ENCODE data around the gene TPK1. TPM values are rescaled to one million over a fixed set of nuclear protein-coding genes. Genes with fewer than 3 reads are reported as not detected.

TPK1 gene
- total RNA-seq, 1 donor from 2014 or later = 14.5 TPM

DNA sequence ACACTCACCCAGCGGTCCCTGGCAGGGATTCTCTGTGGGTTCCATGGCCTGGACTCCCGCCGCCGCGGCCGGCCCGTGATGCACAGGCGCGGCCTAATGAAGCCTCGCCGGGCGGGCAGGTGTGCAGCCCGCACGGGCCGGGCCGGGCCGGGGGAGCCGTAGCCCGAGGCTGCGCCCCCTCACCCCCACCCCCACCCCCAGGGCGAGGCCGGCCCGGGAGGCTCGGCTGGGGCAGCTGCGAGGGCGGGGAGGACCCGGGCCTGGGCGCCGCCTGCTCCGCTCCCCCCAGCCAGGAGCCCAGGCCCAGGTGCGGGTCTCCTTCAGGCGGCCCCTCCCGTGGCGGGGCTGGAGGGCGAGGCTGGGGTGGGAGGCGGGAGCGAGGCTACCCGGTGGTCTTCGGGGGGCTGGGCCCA is 432.2 kb downstream of the TPK1 start, which contains the start of gene NOBOX:
NOBOX (minus strand) TSS at position 45 of the 413 bp plus-strand sequence.
- Histone ChIP-seq H3K9me3 (ENCODE audit: low read depth) (no peaks in the 10 kb centered on the region), H3F3A (ENCODE audit: low read depth) (no peaks in the 10 kb centered on the region), H3K4me3 (no peak within 1 kb of the TSS), H3K9ac (no peak within 1 kb of the TSS), H3K36me3 (no peaks in the 10 kb centered on the region), H3K4me1 (peaks cover 8% of the 10 kb centered on the region), H3K27me3 (no peaks in the 10 kb centered on the region), H2AFZ (replicated peaks) (no peak within 1 kb of the TSS), H3K4me2 (no peak within 1 kb of the TSS), H3K27ac (no peak within 1 kb of the TSS), H3K79me2 (ENCODE audit: low read depth) (no peaks in the 10 kb centered on the region), H4K20me1 (ENCODE audit: low read depth) (no peaks in the 10 kb centered on the region)
- Mint-ChIP-seq H3K4me1 (peaks cover 5% of the 10 kb centered on the region), H3K27me3 (ENCODE audit: insufficient read depth, low read depth) (peaks cover 7% of the 10 kb centered on the region), H3K9me3 (no peaks in the 10 kb centered on the region), H3K36me3 (no peaks in the 10 kb centered on the region), H3K27ac (no peak within 1 kb of the TSS), H3K4me3 (no peak within 1 kb of the TSS)
- TF ChIP-seq EZH2 (IDR thresholded peaks at IDR 0.05) = no peak
- TF ChIP-seq EZH2phosphoT487 (IDR thresholded peaks at IDR 0.05) = no peak
- TF ChIP-seq, protein P1, sequence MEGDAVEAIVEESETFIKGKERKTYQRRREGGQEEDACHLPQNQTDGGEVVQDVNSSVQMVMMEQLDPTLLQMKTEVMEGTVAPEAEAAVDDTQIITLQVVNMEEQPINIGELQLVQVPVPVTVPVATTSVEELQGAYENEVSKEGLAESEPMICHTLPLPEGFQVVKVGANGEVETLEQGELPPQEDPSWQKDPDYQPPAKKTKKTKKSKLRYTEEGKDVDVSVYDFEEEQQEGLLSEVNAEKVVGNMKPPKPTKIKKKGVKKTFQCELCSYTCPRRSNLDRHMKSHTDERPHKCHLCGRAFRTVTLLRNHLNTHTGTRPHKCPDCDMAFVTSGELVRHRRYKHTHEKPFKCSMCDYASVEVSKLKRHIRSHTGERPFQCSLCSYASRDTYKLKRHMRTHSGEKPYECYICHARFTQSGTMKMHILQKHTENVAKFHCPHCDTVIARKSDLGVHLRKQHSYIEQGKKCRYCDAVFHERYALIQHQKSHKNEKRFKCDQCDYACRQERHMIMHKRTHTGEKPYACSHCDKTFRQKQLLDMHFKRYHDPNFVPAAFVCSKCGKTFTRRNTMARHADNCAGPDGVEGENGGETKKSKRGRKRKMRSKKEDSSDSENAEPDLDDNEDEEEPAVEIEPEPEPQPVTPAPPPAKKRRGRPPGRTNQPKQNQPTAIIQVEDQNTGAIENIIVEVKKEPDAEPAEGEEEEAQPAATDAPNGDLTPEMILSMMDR (IDR thresholded peaks at IDR 0.05) = no peak
- no peak for DNase-seq (ENCODE audit: low spot score)

DNA sequence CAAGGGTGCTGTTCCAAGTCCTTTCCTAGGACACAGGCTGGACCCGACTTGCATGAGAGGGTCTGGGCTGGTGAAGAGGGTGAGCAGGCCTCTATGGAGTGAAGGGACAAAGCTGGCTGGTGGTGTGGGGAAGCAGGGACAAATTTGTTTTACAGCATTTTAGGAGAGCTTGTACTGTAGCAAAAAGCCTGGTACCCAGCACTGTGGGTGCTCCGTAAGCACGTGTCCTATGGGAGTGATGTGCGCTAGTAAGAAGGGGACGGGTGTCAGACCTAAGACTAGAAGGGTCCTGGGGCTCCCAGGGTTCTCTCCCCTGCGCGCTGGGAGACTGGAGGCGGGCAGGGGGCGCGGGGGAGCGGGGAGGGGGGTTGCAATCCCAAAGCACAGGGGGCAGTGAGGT is 432.8 kb downstream of the TPK1 start:
- peaks cover 3% of the 10 kb centered on the region for H3K4me1 Mint-ChIP-seq
- Histone ChIP-seq H3K4me1 (peaks cover 8% of the 10 kb centered on the region), H2AFZ (replicated peaks) (no peak overlapping the region), H4K20me1 (ENCODE audit: low read depth) (no peaks in the 10 kb centered on the region), H3K9me3 (ENCODE audit: low read depth) (no peaks in the 10 kb centered on the region), H3K36me3 (no peaks in the 10 kb centered on the region), H3K9ac (no peak overlapping the region), H3K4me3 (no peak overlapping the region), H3F3A (ENCODE audit: low read depth) (no peaks in the 10 kb centered on the region), H3K27me3 (no peaks in the 10 kb centered on the region), H3K4me2 (no peak overlapping the region), H3K79me2 (ENCODE audit: low read depth) (no peaks in the 10 kb centered on the region), H3K27ac (no peak overlapping the region)
- peaks cover 7% of the 10 kb centered on the region for H3K27me3 Mint-ChIP-seq (ENCODE audit: insufficient read depth, low read depth)
- H3K36me3 Mint-ChIP-seq = no peaks in the 10 kb centered on the region
- H3K27ac Mint-ChIP-seq = no peak overlapping the region
- no peak overlapping the region for H3K4me3 Mint-ChIP-seq
- TF ChIP-seq EZH2phosphoT487 (IDR thresholded peaks at IDR 0.05) (no peak), EZH2 (IDR thresholded peaks at IDR 0.05) (no peak)
- TF ChIP-seq, protein P1 (IDR thresholded peaks at IDR 0.05) = no peak
- H3K9me3 Mint-ChIP-seq = no peaks in the 10 kb centered on the region
- no peak for DNase-seq (ENCODE audit: low spot score)

Small RNAs within 50 kb of the gene (small RNA-seq; reads per million reads assigned to genes)
- gene RNU6ATAC40P = not detected

All from neural progenitor cell (in vitro differentiated cells).